CD4-positive, alpha-beta T cell treated with Interleukin-12 subunit alpha and Interleukin-12 subunit beta, for 1 hour (primary cell): ENCODE measurements around the gene TCERG1L.

Experiments
- DNase-seq: peaks from one replicate; pipeline ENCODE4 v3.0.0-alpha.2; 2020

Gene TCERG1L

GRCh38 chr10:131315344-131315743, 3.8 kb upstream of the TCERG1L start:
- DNase-seq = no peak

DNA sequence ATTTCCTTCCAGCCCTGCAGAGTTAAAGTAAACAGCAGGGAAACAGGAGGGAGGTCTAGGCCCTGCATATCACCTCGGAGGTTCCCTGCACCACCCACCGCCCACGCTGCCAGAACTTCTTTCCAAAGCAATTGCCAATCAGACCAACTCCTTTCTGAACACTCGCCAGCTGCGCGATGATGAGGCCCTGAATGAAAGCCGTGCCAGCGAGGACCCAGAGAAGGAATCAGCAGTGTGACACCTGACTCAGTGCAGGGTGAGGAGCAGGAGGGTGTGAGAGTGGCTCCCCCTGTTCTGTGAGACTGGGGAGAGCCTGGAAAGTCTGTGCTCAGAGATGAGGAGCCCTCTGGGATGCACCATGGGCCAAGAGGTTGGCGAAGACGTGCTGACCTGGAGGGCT, 3.3 kb upstream of the TCERG1L start:
- no peak for DNase-seq

- DNase-seq = no peak
These were observed 2.6 kb upstream of the TCERG1L start for GRCh38 chr10:131314148-131314547.

DNA sequence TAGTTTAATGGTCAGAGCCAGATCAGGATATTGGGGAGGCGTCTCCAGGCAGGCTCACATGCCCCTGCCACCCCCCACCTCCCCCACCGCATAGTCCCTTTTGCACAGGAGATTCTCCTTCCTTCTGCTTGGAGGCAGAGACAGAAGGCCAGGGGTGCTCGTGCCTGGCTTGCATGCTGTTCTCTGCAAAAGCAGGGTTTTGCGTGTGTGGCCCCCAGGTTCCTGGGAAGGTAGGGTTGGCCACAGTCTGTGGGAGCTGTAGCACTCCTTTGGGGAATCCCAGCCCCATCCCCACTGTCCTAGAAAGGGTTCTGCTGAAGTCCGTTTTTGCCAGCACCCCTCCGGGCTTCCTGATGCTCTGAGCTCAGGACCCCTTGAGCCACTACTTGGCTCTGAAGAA, 1.9 kb upstream of the TCERG1L start:
- DNase-seq = no peak

DNA sequence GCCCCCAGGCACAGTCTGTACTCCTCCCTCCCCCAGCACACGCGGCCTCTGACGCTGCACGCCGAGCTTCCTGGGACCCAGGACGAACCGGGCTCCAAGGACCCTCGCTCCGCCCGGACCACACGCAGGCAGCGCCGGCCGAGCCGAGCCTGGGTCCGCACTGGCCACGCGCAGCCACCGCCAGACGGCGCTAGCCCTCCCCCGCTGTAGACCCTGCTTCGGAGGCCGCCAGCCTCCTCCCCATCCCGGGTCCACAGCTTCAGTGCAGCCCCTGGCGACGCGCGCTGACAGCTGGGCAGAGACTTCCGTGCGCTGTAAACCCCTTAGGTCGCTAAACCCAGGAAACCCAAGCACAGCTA, 936 bp upstream of the TCERG1L start:
- no peak for DNase-seq

- DNase-seq = no peak
These were observed 190 bp downstream of the TCERG1L start for GRCh38 chr10:131311402-131311660.

GRCh38 chr10:131310551-131311401, 745 bp downstream of the TCERG1L start:
- DNase-seq = no peak

DNA sequence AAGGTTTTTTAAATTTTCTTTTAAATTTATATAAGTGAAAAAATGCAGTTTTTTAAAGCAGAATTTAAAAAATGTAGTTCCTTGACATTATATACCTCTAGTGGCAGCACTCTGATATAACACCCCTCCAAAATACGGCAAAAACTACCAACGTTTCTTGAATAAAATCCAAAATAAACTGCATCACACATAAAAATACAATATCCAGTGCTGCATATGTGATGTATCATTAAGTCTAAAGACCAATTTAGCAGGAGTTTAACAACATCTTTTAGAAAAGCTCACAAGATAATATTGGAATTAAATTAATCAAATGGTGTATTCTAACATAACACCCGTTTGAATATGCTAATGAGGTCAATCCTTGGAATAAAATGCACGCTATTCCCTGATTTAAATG, 1.4 kb downstream of the TCERG1L start:
- no peak for DNase-seq

DNA sequence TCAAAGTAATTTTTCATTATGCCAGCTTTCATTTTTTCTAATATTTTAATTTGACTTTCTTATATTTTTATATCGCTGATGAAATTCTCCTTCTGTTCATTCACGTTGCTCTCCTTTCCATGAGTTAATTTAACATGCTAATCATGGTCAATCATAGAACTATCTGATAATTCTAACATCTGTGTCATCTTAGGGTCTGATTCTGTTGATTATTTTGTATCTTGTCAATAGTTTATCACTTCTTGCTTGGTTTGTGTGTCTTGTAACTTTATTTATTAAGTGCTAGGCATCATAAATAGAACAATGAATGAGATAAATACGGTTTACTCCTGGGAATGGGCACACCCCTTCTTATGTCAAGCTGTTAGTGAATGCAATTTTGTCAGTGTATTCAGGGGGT, 11.0 kb downstream of the TCERG1L start:
- DNase-seq = no peak

DNA sequence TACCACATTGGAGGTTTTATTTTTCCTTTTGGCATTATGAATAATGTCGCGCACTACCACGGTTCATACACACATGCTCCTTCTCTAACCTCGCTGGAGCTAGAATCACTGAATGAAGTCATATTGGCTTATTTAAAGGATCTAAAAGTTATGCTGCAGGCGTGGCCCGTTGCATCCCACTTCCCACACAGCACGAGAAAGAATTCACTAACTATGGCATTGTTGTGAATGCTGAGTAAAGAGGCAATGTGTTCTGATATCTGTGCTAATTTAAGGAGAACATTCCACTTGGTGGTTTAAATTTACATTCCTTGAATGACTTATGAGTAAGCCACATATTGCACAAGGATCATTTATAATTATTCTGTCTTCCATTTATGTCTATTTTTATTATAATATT, 20.7 kb downstream of the TCERG1L start:
- DNase-seq = no peak

GRCh38 chr10:131288648-131289047, 22.9 kb downstream of the TCERG1L start:
- no peak for DNase-seq

- DNase-seq = no peak
These were observed 28.6 kb downstream of the TCERG1L start for GRCh38 chr10:131282961-131283360.

DNA sequence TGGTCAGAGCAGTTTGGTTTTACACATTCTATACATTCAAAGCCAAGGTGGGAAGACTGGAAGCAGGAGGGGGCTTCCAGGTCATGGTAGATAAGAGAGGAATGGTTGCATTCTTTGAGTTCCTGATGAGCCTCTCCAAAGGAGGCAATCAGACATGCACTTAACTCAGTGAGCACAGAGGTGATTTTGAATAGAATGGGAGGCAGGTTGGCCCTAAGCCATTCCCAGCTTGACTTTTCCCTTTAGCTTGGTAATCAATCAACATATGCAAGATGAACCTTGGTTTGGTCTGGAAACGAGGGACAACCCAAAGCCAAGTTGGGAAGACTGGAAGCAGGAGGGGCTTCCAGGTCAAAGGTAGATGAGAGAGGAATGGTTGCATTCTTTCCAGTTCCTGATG, 31.4 kb downstream of the TCERG1L start:
- DNase-seq = no peak

DNA sequence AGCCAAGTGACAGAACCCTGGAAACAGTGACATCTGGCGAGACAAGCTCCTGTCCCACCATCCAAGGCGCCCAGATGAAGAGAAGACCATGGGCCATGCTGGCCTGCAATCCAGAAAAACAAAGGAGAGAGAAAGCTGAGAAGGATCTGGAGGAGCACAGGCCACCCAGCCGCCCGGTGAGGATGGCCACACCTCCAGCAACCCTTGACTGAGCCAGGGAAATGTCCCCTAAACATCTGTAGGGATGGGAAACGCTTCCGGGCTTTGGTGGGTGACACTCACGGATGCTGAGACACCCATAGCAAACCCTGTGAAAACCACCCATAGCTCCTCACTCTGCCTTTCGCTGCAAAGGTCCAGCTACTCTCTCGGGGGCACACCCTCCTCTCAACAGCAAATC, 32.0 kb downstream of the TCERG1L start:
- DNase-seq = no peak

- DNase-seq = no peak
These were observed 33.6 kb downstream of the TCERG1L start for GRCh38 chr10:131277969-131278368.

- no peak for DNase-seq
These were observed 34.2 kb downstream of the TCERG1L start for GRCh38 chr10:131277278-131277677.

DNA sequence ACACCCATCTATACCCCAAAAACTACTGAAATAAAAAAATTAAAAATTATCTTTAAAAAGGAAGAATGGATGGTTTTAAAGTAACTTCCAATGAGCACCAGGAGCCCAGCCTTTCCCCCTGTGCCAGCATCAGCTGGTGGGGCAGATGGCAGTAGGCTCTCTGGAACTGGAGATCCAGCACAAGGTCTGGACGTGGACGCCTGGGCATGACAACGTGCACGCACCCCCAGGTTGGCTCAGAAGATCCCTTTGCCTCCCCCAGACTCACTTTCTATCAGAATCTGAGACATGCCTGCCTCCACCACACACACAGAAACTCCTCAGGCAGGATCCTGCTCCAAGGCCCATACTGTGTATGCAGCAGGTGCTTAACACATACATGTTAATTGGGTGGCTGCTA, 35.8 kb downstream of the TCERG1L start:
- no peak for DNase-seq

- no peak for DNase-seq
These were observed 36.6 kb downstream of the TCERG1L start for GRCh38 chr10:131274883-131275282.

GRCh38 chr10:131274133-131274880, 37.2 kb downstream of the TCERG1L start:
- no peak for DNase-seq

DNA sequence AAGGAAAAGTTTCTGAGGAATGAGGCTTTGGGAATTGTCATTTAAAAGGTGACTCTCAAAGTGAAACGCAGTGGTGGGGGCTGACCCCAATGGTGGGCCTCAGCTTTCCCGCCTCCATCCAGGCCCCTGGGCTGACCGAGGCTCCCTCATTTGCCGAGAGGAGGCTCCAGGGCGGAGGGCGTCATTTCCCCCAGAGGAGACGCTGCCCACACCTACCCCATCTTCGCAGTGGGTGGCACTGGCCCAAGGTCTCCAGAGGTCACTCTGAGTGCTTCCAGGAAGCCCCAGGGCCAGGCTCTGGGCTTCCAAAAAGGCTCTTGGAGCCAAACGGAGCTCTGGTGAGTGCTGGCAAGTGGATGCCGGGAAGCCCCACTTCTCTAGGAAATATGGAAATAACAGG, 38.0 kb downstream of the TCERG1L start:
- DNase-seq = no peak

GRCh38 chr10:131272897-131273451, 38.5 kb downstream of the TCERG1L start:
- no peak for DNase-seq

DNA sequence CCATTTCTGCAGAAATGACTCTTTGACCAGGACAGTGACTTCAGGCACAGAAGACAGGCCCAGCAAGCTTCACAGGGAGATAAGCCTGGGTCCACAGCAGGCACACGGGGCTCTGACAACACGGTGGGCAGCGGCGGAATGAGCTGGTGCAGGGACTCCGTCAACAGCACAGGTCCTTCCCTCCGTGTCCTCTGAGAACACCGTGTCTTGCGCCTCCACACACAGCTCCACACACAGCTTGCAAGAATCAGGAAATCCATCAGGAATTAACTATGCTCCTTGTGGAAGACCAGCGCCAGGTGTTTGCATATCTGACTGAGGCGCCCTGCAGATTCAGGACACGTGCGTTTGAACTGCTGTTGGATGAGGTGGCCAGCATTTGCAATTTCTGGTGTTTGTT, 39.6 kb downstream of the TCERG1L start:
- DNase-seq = no peak

DNA sequence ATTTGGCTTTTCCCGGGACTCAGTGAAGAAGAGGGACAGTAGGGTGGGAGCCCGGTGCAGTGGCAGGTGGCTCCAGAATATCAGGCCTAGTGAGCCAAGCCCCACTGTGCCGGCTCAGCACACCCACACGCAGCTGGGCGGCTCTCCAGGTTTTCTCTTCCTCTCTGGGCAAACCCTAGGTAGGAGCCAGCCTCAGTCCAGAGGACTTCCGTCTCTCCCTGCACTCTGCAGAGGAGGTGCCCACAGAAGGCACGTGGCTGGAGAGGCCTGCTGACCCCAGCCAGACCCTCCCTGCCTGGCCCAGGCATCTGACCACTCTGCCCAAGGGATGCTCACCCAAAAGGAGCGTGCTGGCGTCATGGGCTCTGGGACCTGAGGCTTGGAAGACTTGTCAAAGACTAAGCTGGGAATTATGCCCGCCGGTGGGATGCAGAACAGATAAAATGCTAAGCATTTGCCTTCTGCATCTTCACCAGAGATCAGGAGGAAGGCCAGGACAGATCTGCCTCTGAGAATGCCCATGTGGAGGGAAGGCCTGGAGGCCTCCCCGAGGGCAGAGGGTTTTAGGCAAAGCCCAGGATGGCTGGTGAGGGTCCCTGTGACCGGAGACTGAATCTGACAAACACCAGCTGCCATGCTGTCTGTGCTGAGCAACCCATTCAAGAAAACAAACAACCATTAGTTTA, 40.2 kb downstream of the TCERG1L start:
- no peak for DNase-seq
